Measurements from ENCODE around the gene EFHC2. TPM values are rescaled to one million over a fixed set of nuclear protein-coding genes. Genes with fewer than 3 reads are reported as not detected.

EFHC2 gene
- total RNA-seq, 1 donor from 2014 or later = not detected

- no peak overlapping the region for H3K9ac ChIP-seq (ENCODE audit: low read length)
- H3K36me3 Mint-ChIP-seq (ENCODE audit: low read depth, unreplicated experiment) = no peaks in the 10 kb centered on the region
- H3K4me3 ChIP-seq (ENCODE audit: insufficient read depth, low read depth, low read length) = no peak overlapping the region
- TF ChIP-seq EZH2 (IDR thresholded peaks at IDR 0.05; ENCODE audit: insufficient read depth, low read length) = no peak
- no peak for TF ChIP-seq CTCF (IDR thresholded peaks at IDR 0.05; ENCODE audit: insufficient read depth, low read depth, low read length)
- H3K4me1 ChIP-seq (ENCODE audit: insufficient read depth, low read length) = no peaks in the 10 kb centered on the region
- no peak overlapping the region for H3K27ac ChIP-seq (ENCODE audit: low read depth, low read length)
- no peaks in the 10 kb centered on the region for H3K27me3 ChIP-seq (ENCODE audit: insufficient read depth, low read length)
- H2AFZ ChIP-seq (ENCODE audit: low read depth, low read length) = no peak overlapping the region
- no peaks in the 10 kb centered on the region for H3K4me1 Mint-ChIP-seq (ENCODE audit: low read depth, unreplicated experiment)
- peaks cover 1% of the 10 kb centered on the region for H3K27me3 Mint-ChIP-seq (ENCODE audit: low read depth, unreplicated experiment)
- H3K4me3 Mint-ChIP-seq (ENCODE audit: unreplicated experiment) = no peak overlapping the region
- no peaks in the 10 kb centered on the region for H4K20me1 ChIP-seq (ENCODE audit: insufficient read depth, low read length)
- no peaks in the 10 kb centered on the region for H3K79me2 ChIP-seq (ENCODE audit: insufficient read depth, low read length)
- H3K4me2 ChIP-seq (ENCODE audit: low read length) = no peak overlapping the region
- no peaks in the 10 kb centered on the region for H3K9me3 ChIP-seq (ENCODE audit: insufficient read depth, low read depth, low read length)
- no peaks in the 10 kb centered on the region for H3K9me3 Mint-ChIP-seq (ENCODE audit: unreplicated experiment)
- H3K36me3 ChIP-seq (ENCODE audit: insufficient read depth, low read length) = no peaks in the 10 kb centered on the region
- no peak overlapping the region for H3K27ac Mint-ChIP-seq (ENCODE audit: unreplicated experiment)
- FAIRE-seq (no peak), DNase-seq (ENCODE audit: low read depth) (no peak)
Measured at GRCh38 chrX:44156726-44157125, 186.7 kb downstream of the EFHC2 start.

DNA sequence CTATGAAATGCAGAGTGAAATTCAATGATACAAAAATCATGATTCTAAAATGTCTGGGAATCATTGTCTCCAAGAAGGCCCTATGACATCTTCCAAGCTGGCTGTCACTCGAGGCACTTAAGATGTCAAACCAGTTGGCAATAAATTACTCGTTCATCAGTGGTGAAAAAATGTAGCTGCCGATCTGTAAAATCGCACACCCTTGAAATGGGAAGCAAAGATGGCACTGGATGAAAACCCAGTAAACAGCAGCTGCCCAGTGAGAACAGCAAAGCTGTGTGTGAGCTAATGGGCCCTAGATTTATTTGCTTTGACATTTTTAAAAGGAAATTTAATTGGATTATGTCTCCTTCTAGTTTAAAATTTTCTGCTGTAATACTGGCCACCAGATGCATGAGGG, 188.3 kb downstream of the EFHC2 start:
- DNase-seq (ENCODE audit: low read depth) (no peak), FAIRE-seq (no peak)
- Histone ChIP-seq H3K4me2 (ENCODE audit: low read length) (no peak overlapping the region), H3K4me1 (ENCODE audit: insufficient read depth, low read length) (no peaks in the 10 kb centered on the region), H3K9me3 (ENCODE audit: insufficient read depth, low read depth, low read length) (no peaks in the 10 kb centered on the region), H3K9ac (ENCODE audit: low read length) (no peak overlapping the region), H3K4me3 (ENCODE audit: insufficient read depth, low read depth, low read length) (no peak overlapping the region), H4K20me1 (ENCODE audit: insufficient read depth, low read length) (no peaks in the 10 kb centered on the region), H3K27ac (ENCODE audit: low read depth, low read length) (no peak overlapping the region), H3K79me2 (ENCODE audit: insufficient read depth, low read length) (no peaks in the 10 kb centered on the region), H3K36me3 (ENCODE audit: insufficient read depth, low read length) (no peaks in the 10 kb centered on the region), H2AFZ (ENCODE audit: low read depth, low read length) (no peak overlapping the region), H3K27me3 (ENCODE audit: insufficient read depth, low read length) (no peaks in the 10 kb centered on the region)
- H3K27ac Mint-ChIP-seq (ENCODE audit: unreplicated experiment) = no peak overlapping the region
- no peak overlapping the region for H3K4me3 Mint-ChIP-seq (ENCODE audit: unreplicated experiment)
- H3K27me3 Mint-ChIP-seq (ENCODE audit: low read depth, unreplicated experiment) = peaks cover 1% of the 10 kb centered on the region
- H3K4me1 Mint-ChIP-seq (ENCODE audit: low read depth, unreplicated experiment) = no peaks in the 10 kb centered on the region
- no peaks in the 10 kb centered on the region for H3K36me3 Mint-ChIP-seq (ENCODE audit: low read depth, unreplicated experiment)
- no peaks in the 10 kb centered on the region for H3K9me3 Mint-ChIP-seq (ENCODE audit: unreplicated experiment)
- no peak for TF ChIP-seq CTCF (IDR thresholded peaks at IDR 0.05; ENCODE audit: insufficient read depth, low read depth, low read length)
- TF ChIP-seq EZH2 (IDR thresholded peaks at IDR 0.05; ENCODE audit: insufficient read depth, low read length) = no peak

DNA sequence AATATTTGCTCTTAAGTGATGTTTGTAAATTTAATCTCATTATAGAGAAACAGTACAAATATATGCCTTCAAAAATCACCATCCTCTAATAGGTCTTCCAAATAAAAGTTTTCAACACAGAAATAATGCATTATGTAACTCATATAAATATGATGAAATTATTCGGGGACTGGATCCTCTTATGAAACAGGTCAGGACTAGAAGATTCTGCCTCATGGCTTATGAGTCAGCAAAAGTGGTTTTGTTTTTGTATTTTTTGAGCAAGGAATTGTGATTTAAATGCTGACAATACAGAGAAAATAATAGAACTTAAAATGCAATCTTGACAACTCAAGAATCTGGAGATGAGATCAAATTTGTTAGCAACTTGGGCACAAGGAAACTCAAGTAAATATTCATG, 190.6 kb downstream of the EFHC2 start:
- no peaks in the 10 kb centered on the region for H3K9me3 Mint-ChIP-seq (ENCODE audit: unreplicated experiment)
- FAIRE-seq = peak; percentile 96
- no peak overlapping the region for H3K27ac Mint-ChIP-seq (ENCODE audit: unreplicated experiment)

More for the DNA sequence above, 190.6 kb downstream of the EFHC2 start:
- H4K20me1 ChIP-seq (ENCODE audit: insufficient read depth, low read length) = no peaks in the 10 kb centered on the region
- no peaks in the 10 kb centered on the region for H3K4me1 Mint-ChIP-seq (ENCODE audit: low read depth, unreplicated experiment)
- H3K4me3 ChIP-seq (ENCODE audit: insufficient read depth, low read depth, low read length) = no peak overlapping the region
- no peak overlapping the region for H3K4me3 Mint-ChIP-seq (ENCODE audit: unreplicated experiment)
- no peaks in the 10 kb centered on the region for H3K36me3 ChIP-seq (ENCODE audit: insufficient read depth, low read length)
- DNase-seq (ENCODE audit: low read depth) = peak; percentile 1
- H3K79me2 ChIP-seq (ENCODE audit: insufficient read depth, low read length) = no peaks in the 10 kb centered on the region
- TF ChIP-seq CTCF (IDR thresholded peaks at IDR 0.05; ENCODE audit: insufficient read depth, low read depth, low read length) (no peak), EZH2 (IDR thresholded peaks at IDR 0.05; ENCODE audit: insufficient read depth, low read length) (no peak)
- H3K27me3 Mint-ChIP-seq (ENCODE audit: low read depth, unreplicated experiment) = peaks cover under 1% of the 10 kb centered on the region
- no peak overlapping the region for H3K9ac ChIP-seq (ENCODE audit: low read length)
- no peaks in the 10 kb centered on the region for H3K27me3 ChIP-seq (ENCODE audit: insufficient read depth, low read length)
- no peak overlapping the region for H3K27ac ChIP-seq (ENCODE audit: low read depth, low read length)
- no peaks in the 10 kb centered on the region for H3K9me3 ChIP-seq (ENCODE audit: insufficient read depth, low read depth, low read length)
- H3K36me3 Mint-ChIP-seq (ENCODE audit: low read depth, unreplicated experiment) = no peaks in the 10 kb centered on the region
- H3K4me1 ChIP-seq (ENCODE audit: insufficient read depth, low read length) = no peaks in the 10 kb centered on the region
- no peak overlapping the region for H2AFZ ChIP-seq (ENCODE audit: low read depth, low read length)
- H3K4me2 ChIP-seq (ENCODE audit: low read length) = no peak overlapping the region

Measured in astrocyte (in vitro differentiated cells and primary cell).